WTC11 (cell line): ENCODE results near the gene ZNF629. TPM values are rescaled to one million over a fixed set of nuclear protein-coding genes. Genes with fewer than 3 reads are reported as not detected.

Experiments used
- ATAC-seq: fragments of 200-7000 bp; cut with Tn5 transposase; 2 replicates; pipeline ENCODE4 v1.10.0; 2021; ENCODE audit warnings: mild to moderate bottlenecking, moderate library complexity
- CTCF ChIA-PET: fragments of 300-600 bp; sonication (Branson Sonifier 250); formaldehyde crosslinking; loops from one replicate; lab custom pipeline; 2021; ENCODE audit warnings: antibody characterized with exemption; lab: Charles Lee
- POLR2A ChIA-PET: fragments of 350-600 bp; sonication (Branson Sonifier 250); formaldehyde crosslinking; loops from one replicate; lab custom pipeline; 2021; ENCODE audit warnings: antibody characterized with exemption; lab: Charles Lee
- DNase-seq: peaks from one replicate; pipeline ENCODE4 v3.0.0; 2021; ENCODE audit warnings: low spot score
- H3K27ac Mint-ChIP-seq: 2 replicates; pipeline ENCODE4 v1.8.0; 2021; ENCODE audit warnings: mixed read lengths
- H3K27me3 Mint-ChIP-seq: 2 replicates; pipeline ENCODE4 v1.8.0; 2021; ENCODE audit warnings: low read depth, mild to moderate bottlenecking, moderate library complexity, mixed read lengths
- H3K36me3 Mint-ChIP-seq: 2 replicates; pipeline ENCODE4 v1.8.0; 2021; ENCODE audit warnings: mixed read lengths
- H3K4me1 Mint-ChIP-seq: 2 replicates; pipeline ENCODE4 v1.8.0; 2022; ENCODE audit warnings: mixed read lengths
- H3K4me3 Mint-ChIP-seq: 2 replicates; pipeline ENCODE4 v1.8.0; 2021; ENCODE audit warnings: mild to moderate bottlenecking, moderate library complexity, mixed read lengths
- H3K9me3 Mint-ChIP-seq: 2 replicates; pipeline ENCODE4 v1.8.0; 2021; ENCODE audit warnings: mixed read lengths
- ATF6 ChIP-seq: sonication (generic); formaldehyde crosslinking; IDR thresholded peaks from 2 replicates; pipeline ENCODE4 v1.8.1; 2023; ENCODE audit warnings: mild to moderate bottlenecking, missing genetic modification reagents
- ETV6 ChIP-seq: sonication (generic); formaldehyde crosslinking; IDR thresholded peaks from 2 replicates; pipeline ENCODE4 v1.8.1; 2022; ENCODE audit warnings: mild to moderate bottlenecking, missing genetic modification reagents
- FOXJ3 ChIP-seq: sonication (generic); formaldehyde crosslinking; IDR thresholded peaks from 2 replicates; pipeline ENCODE4 v1.9.0; 2021; ENCODE audit warnings: missing genetic modification reagents, mild to moderate bottlenecking, borderline replicate concordance
- FOXP1 ChIP-seq: sonication (generic); formaldehyde crosslinking; IDR thresholded peaks from 2 replicates; pipeline ENCODE4 v1.8.0; 2022; ENCODE audit warnings: missing genetic modification reagents, mild to moderate bottlenecking, moderate library complexity, borderline replicate concordance
- GRHL2 ChIP-seq: fragments of 250-450 bp; sonication (Bioruptor Pico); IDR thresholded peaks from 2 replicates; pipeline ENCODE4 v1.8.0; 2022; ENCODE audit warnings: mild to moderate bottlenecking, moderate library complexity; ENCODE audit not compliant: insufficient replicate concordance, severe bottlenecking
- GTF2I ChIP-seq: fragments of 250-450 bp; sonication (Bioruptor Pico); conservative IDR thresholded peaks from 2 replicates; pipeline ENCODE4 v1.4.0; 2021; ENCODE audit warnings: mild to moderate bottlenecking
- NFE2L1 ChIP-seq: sonication (generic); formaldehyde crosslinking; IDR thresholded peaks from 2 replicates; pipeline ENCODE4 v1.8.1; 2023; ENCODE audit warnings: missing genetic modification reagents
- NR1H2 ChIP-seq: sonication (generic); formaldehyde crosslinking; IDR thresholded peaks from 2 replicates; pipeline ENCODE4 v1.9.0; 2021; ENCODE audit warnings: mild to moderate bottlenecking, moderate library complexity, missing genetic modification reagents
- NR2C2 ChIP-seq: sonication (generic); formaldehyde crosslinking; IDR thresholded peaks from 2 replicates; pipeline ENCODE4 v1.8.0; 2022; ENCODE audit warnings: mild to moderate bottlenecking, missing genetic modification reagents
- RELA ChIP-seq: sonication (generic); formaldehyde crosslinking; IDR thresholded peaks from 2 replicates; pipeline ENCODE4 v1.8.1; 2022; ENCODE audit warnings: missing genetic modification reagents, mild to moderate bottlenecking, borderline replicate concordance
- SP1 ChIP-seq: sonication (generic); formaldehyde crosslinking; conservative IDR thresholded peaks from 2 replicates; pipeline ENCODE4 v1.8.1; 2022; ENCODE audit warnings: missing genetic modification reagents
- ZNF121 ChIP-seq: sonication (generic); formaldehyde crosslinking; IDR thresholded peaks from 2 replicates; pipeline ENCODE4 v1.8.0; 2023; ENCODE audit warnings: missing genetic modification reagents
- ZNF423 ChIP-seq: fragments of 250-450 bp; sonication (Bioruptor Pico); IDR thresholded peaks from 2 replicates; pipeline ENCODE4 v2.1.2; 2022; ENCODE audit warnings: mild to moderate bottlenecking, moderate library complexity
- ZNF532 ChIP-seq: fragments of 250-450 bp; sonication (Bioruptor Pico); IDR thresholded peaks from 2 replicates; pipeline ENCODE4 v1.9.0; 2021; ENCODE audit warnings: mild to moderate bottlenecking, borderline replicate concordance
- ZNF671 ChIP-seq: fragments of 250-450 bp; sonication (Bioruptor Pico); IDR thresholded peaks from 2 replicates; pipeline ENCODE4 v1.8.0; 2021; ENCODE audit warnings: mild to moderate bottlenecking
- total RNA-seq: library from RNA; stranded (reverse); gene quantifications from 3 replicates; pipeline ENCODE4 v1.2.3, GENCODE V29; 2021
- TF ChIP-seq, protein P1 (sequence below): sonication (generic); formaldehyde crosslinking; IDR thresholded peaks from 2 replicates; pipeline ENCODE4 v1.8.1; 2023; ENCODE audit warnings: mild to moderate bottlenecking, moderate library complexity, missing genetic modification reagents
- TF ChIP-seq, protein P2 (sequence below): sonication (generic); formaldehyde crosslinking; IDR thresholded peaks from 2 replicates; pipeline ENCODE4 v1.8.1; 2022; ENCODE audit warnings: missing genetic modification reagents, borderline replicate concordance
- TF ChIP-seq, protein P3 (sequence below): sonication (generic); formaldehyde crosslinking; conservative IDR thresholded peaks from 2 replicates; pipeline ENCODE4 v1.8.1; 2022; ENCODE audit warnings: mild to moderate bottlenecking, missing genetic modification reagents

Gene ZNF629
- total RNA-seq, 1 experiment from 2014 or later, result 20.0 TPM

- TF ChIP-seq ETV6 (CRISPR knock-in tag) (no peak), ZNF423 (CRISPR knock-in tag) (no peak), GRHL2 (no peak), NFE2L1 (CRISPR knock-in tag) (0 out of 2 replicates have a peak, but pooled peaks have one; percentile 48), NR1H2 (no peak)
- TF ChIP-seq, protein P1, sequence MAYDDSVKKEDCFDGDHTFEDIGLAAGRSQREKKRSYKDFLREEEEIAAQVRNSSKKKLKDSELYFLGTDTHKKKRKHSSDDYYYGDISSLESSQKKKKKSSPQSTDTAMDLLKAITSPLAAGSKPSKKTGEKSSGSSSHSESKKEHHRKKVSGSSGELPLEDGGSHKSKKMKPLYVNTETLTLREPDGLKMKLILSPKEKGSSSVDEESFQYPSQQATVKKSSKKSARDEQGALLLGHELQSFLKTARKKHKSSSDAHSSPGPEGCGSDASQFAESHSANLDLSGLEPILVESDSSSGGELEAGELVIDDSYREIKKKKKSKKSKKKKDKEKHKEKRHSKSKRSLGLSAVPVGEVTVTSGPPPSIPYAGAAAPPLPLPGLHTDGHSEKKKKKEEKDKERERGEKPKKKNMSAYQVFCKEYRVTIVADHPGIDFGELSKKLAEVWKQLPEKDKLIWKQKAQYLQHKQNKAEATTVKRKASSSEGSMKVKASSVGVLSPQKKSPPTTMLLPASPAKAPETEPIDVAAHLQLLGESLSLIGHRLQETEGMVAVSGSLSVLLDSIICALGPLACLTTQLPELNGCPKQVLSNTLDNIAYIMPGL (CRISPR knock-in tag), result peak; percentile 68
Measured at GRCh38 chr16:30805370-30806169, 18.6 kb upstream of the ZNF629 start (continued).

DNA sequence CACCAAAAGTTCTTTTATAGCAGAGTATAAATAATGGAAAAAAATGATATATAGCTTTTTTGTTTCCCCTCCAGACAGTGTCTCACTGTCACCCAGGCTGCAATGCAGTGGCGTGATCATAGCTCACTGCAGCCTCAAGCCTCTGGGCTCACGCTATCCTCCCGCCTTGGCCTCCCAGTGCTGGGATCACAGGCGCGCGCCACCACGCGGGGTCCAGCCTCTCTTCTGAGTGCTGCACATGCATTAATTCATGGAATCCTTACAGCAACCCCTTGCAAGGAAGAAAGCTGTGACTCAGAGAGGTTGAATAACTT, 18.0 kb upstream of the ZNF629 start:
- ATAC-seq, result no peak
- H3K4me1 Mint-ChIP-seq, result peaks cover 14% of the 10 kb centered on the region

DNA sequence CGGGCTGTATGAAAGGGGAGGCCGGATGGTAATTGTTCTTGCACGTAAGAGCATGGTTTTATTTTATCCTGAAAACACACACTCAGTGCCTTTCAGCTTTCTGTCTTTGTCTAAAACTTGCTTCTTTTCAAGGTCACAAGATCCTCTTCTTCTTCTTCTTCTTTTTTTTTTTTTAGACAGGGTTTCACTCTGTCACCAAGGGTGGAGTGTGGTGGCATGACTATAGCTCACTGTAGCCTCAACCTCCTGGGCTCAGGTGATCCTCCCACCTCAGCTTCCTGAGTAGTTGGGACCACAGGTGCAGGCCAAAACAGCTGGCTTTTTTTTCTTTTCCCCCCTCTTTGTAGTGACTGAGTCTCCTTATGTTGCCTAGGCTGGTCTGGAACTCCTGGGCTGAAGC, 15.9 kb upstream of the ZNF629 start:
- Mint-ChIP-seq H3K27ac (no peak overlapping the region), H3K9me3 (no peaks in the 10 kb centered on the region), H3K27me3 (peaks cover 73% of the 10 kb centered on the region), H3K4me3 (no peak overlapping the region), H3K4me1 (peaks cover 14% of the 10 kb centered on the region), H3K36me3 (no peaks in the 10 kb centered on the region)
- DNase-seq, result no peak
- no peak for ATAC-seq
- POLR2A ChIA-PET, result no interaction called here
- CTCF ChIA-PET, result interaction anchor here (0.7 to 1.9 kb wide), 5 partner anchors 12 to 55 kb away, joined by 3 to 6 read pairs (median 4); partner anchors contain the start of genes PHKG2 and ZNF629
- TF ChIP-seq FOXJ3 (CRISPR knock-in tag) (no peak), SP1 (CRISPR knock-in tag) (no peak), NR2C2 (CRISPR knock-in tag) (no peak), ZNF121 (CRISPR knock-in tag) (no peak), RELA (no peak), ATF6 (CRISPR knock-in tag) (no peak), ZNF671 (no peak), ETV6 (CRISPR knock-in tag) (no peak), FOXP1 (CRISPR knock-in tag) (no peak), GTF2I (CRISPR knock-in tag) (no peak)
- TF ChIP-seq, protein P2, sequence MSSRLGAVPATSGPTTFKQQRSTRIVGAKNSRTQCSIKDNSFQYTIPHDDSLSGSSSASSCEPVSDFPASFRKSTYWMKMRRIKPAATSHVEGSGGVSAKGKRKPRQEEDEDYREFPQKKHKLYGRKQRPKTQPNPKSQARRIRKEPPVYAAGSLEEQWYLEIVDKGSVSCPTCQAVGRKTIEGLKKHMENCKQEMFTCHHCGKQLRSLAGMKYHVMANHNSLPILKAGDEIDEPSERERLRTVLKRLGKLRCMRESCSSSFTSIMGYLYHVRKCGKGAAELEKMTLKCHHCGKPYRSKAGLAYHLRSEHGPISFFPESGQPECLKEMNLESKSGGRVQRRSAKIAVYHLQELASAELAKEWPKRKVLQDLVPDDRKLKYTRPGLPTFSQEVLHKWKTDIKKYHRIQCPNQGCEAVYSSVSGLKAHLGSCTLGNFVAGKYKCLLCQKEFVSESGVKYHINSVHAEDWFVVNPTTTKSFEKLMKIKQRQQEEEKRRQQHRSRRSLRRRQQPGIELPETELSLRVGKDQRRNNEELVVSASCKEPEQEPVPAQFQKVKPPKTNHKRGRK (CRISPR knock-in tag), result no peak
- TF ChIP-seq, all 79 proteins: peak for 0

More for the DNA sequence above, 18.0 kb upstream of the ZNF629 start:
- ChIA-PET POLR2A (interaction anchor here (1.2 to 2.7 kb wide), 5 partner anchors 17 to 92 kb away, joined by 3 to 15 read pairs (median 8); partner anchors contain the start of genes CTF1 and ZNF629), CTCF (interaction anchor here (0.5 to 3.5 kb wide), 15 partner anchors 9 to 148 kb away, joined by 3 to 26 read pairs (median 5); partner anchors contain the start of gene ZNF629)
- no peak overlapping the region for H3K27ac Mint-ChIP-seq
- H3K36me3 Mint-ChIP-seq, result no peaks in the 10 kb centered on the region
- peaks cover 83% of the 10 kb centered on the region for H3K27me3 Mint-ChIP-seq
- TF ChIP-seq ZNF532 (CRISPR knock-in tag), result no peak
- TF ChIP-seq, protein P3, sequence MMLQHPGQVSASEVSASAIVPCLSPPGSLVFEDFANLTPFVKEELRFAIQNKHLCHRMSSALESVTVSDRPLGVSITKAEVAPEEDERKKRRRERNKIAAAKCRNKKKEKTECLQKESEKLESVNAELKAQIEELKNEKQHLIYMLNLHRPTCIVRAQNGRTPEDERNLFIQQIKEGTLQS (CRISPR knock-in tag), result no peak
- TF ChIP-seq, all 79 proteins: peak for 0
- Mint-ChIP-seq H3K4me3 (peak overlapping the region; percentile 82), H3K9me3 (no peaks in the 10 kb centered on the region)
- no peak for DNase-seq
